K562 (cell line): ENCODE measurements around the gene SLC49A4. TPM values are rescaled to one million over a fixed set of nuclear protein-coding genes. Genes with fewer than 3 reads are reported as not detected.

Experiments
- ATAC-seq: fragments of 200-7000 bp; cut with Tn5 transposase; 3 replicates; pipeline ENCODE4 v1.9.1; 2020; ENCODE audit warnings: moderate library complexity
- BruUV-seq: library from RNA; stranded (reverse); fragments of 400-500 nt; replicated peaks from 2 replicates; lab custom pipeline; 2021; lab: Mats Ljungman, UMichigan
- CTCF ChIA-PET: fragments of 300-600 bp; formaldehyde crosslinking; extraction: SDS; loops from one replicate; lab custom pipeline; 2021; ENCODE audit warnings: low intra/inter-chr PET ratio; lab: Yijun Ruan, JAX
- POLR2A ChIA-PET: fragments of 300-600, 350-650 bp; sonication (Branson Sonifier 250); formaldehyde crosslinking; extraction: SDS; loops from one replicate; lab custom pipeline; 2021; ENCODE audit warnings: antibody characterized with exemption, inconsistent platforms; lab: Yijun Ruan, JAX
- DNase-seq, 4 experiments: peaks; one replicate each; pipeline versions ENCODE4 v3.0.0 to v3.0.0-alpha.2; 2011 to 2018; ENCODE audit warnings: low spot score in 3 of 4, mixed read lengths in 3 of 4; ENCODE audit errors: extremely low read depth in 1 of 4
- FAIRE-seq: peaks from 2 replicates; lab custom pipeline; 2011; peaks lifted over from hg19 to GRCh38; lab: Jason Lieb, UNC
- H2AFZ ChIP-seq: 2 replicates; pipeline ENCODE4 v1.6.0; 2011; ENCODE audit warnings: low read depth, low read length, control low read depth, inconsistent platforms
- H3K27ac ChIP-seq: fragments of 200-600 bp; 3 replicates; pipeline ENCODE4 v1.8.0; 2011; ENCODE audit warnings: low read depth, mild to moderate bottlenecking, control low read depth, inconsistent platforms, low read length, moderate library complexity, mixed read lengths; ENCODE audit errors: extremely low read depth
- H3K27me3 ChIP-seq, 2 experiments: fragments of 300-600 bp in 1 of 2; 2 replicates in 1 of 2; 3 replicates in 1 of 2; pipeline versions ENCODE4 v1.6.0 to v1.8.0; 2011; ENCODE audit warnings: inconsistent platforms in 2 of 2, low read length in 2 of 2, mild to moderate bottlenecking in 1 of 2, mixed read lengths in 1 of 2, moderate library complexity in 1 of 2; ENCODE audit not compliant: control insufficient read depth in 2 of 2, insufficient read depth in 2 of 2
- H3K36me3 ChIP-seq: fragments of 300-600 bp; 3 replicates; pipeline ENCODE4 v1.8.0; 2011; ENCODE audit warnings: mild to moderate bottlenecking, low read length, inconsistent platforms; ENCODE audit not compliant: control insufficient read depth, insufficient read depth
- H3K4me1 ChIP-seq, 2 experiments: fragments of 200-600 bp in 1 of 2; replicated peaks in 1 of 2; 2 replicates in 1 of 2; 3 replicates in 1 of 2; pipeline versions ENCODE4 v1.5.1 to v1.8.0; 2011; ENCODE audit warnings: inconsistent platforms in 2 of 2, low read length in 2 of 2, mild to moderate bottlenecking in 1 of 2, mixed read lengths in 1 of 2, moderate library complexity in 1 of 2; ENCODE audit not compliant: control insufficient read depth in 2 of 2, insufficient read depth in 2 of 2
- H3K4me2 ChIP-seq: 2 replicates; pipeline ENCODE4 v1.6.1; 2011; ENCODE audit warnings: low read length, control low read depth, inconsistent platforms, mixed read lengths; ENCODE audit not compliant: insufficient read depth
- H3K4me3 ChIP-seq: fragments of 200-600 bp; sonication (generic), shearing (Covaris generic); 2 replicates; pipeline ENCODE4 v1.5.1; 2016; ENCODE audit warnings: control low read depth, inconsistent platforms
- H3K79me2 ChIP-seq: fragments of 200-600 bp; 3 replicates; pipeline ENCODE4 v1.8.0; 2011; ENCODE audit warnings: low read length, inconsistent platforms; ENCODE audit not compliant: control insufficient read depth, insufficient read depth
- H3K9ac ChIP-seq, 2 experiments: 2 replicates each; pipeline versions ENCODE4 v1.6.0 to v1.6.1; 2011; ENCODE audit warnings: low read depth in 2 of 2, low read length in 2 of 2, control low read depth in 1 of 2, inconsistent platforms in 1 of 2, mild to moderate bottlenecking in 1 of 2, mixed read lengths in 1 of 2; ENCODE audit not compliant: insufficient read depth in 1 of 2
- H3K9me1 ChIP-seq: one replicate; pipeline ENCODE4 v1.6.0; 2011; ENCODE audit warnings: inconsistent platforms, mild to moderate bottlenecking, low read length, moderate library complexity; ENCODE audit not compliant: control insufficient read depth, insufficient read depth
- H3K9me3 ChIP-seq: replicated peaks from 2 replicates; pipeline ENCODE4 v1.5.1; 2011; ENCODE audit warnings: low read depth, low read length, inconsistent platforms; ENCODE audit not compliant: control insufficient read depth, insufficient read depth
- H4K20me1 ChIP-seq: replicated peaks from 2 replicates; pipeline ENCODE4 v1.6.1; 2011; ENCODE audit warnings: low read length, inconsistent platforms, mixed read lengths; ENCODE audit not compliant: control insufficient read depth, insufficient read depth
- CCAR2 ChIP-seq: fragments of 200-400 bp; formaldehyde crosslinking; IDR thresholded peaks from 2 replicates; pipeline ENCODE4 v1.6.1; 2017; ENCODE audit warnings: mild to moderate bottlenecking, low read depth, low read length
- ESRRB ChIP-seq: fragments of 250-450 bp; sonication (Bioruptor Pico); IDR thresholded peaks from 2 replicates; pipeline ENCODE4 v1.5.0; 2020; ENCODE audit warnings: mild to moderate bottlenecking, moderate library complexity, borderline replicate concordance
- NCOR1 ChIP-seq: fragments of 450-650 bp; IDR thresholded peaks from 2 replicates; pipeline ENCODE4 v1.6.1; 2016; ENCODE audit warnings: mild to moderate bottlenecking, moderate library complexity
- PHF21A ChIP-seq: fragments of 450-650 bp; IDR thresholded peaks from 2 replicates; pipeline ENCODE4 v1.6.1; 2017; ENCODE audit warnings: low read depth, borderline replicate concordance
- POLR2AphosphoS5 ChIP-seq: IDR thresholded peaks from 2 replicates; pipeline ENCODE4 v1.6.1; 2011; ENCODE audit warnings: mild to moderate bottlenecking, low read depth, low read length, moderate library complexity; ENCODE audit not compliant: control insufficient read depth, insufficient read depth
- ZNF12 ChIP-seq: sonication (generic); formaldehyde crosslinking; IDR thresholded peaks from 2 replicates; pipeline ENCODE4 v1.4.0; 2020; ENCODE audit warnings: mild to moderate bottlenecking, missing genetic modification reagents
- ZSCAN29 ChIP-seq: fragments of 450-650 bp; IDR thresholded peaks from 2 replicates; pipeline ENCODE4 v1.6.1; 2017
- in situ Hi-C: fragments of 300-500 bp; cut with MboI; formaldehyde crosslinking; loops from 4 replicates; pipeline ENCODE4 v1.15.0; 2018; ENCODE audit warnings: inconsistent platforms, mixed read lengths
- intact Hi-C: fragments of 100-400 bp; cut with micrococcal nuclease; formaldehyde crosslinking; loops from 2 replicates; pipeline ENCODE4 v1.14.2; 2022
- polyA plus RNA-seq, 8 experiments: library from polyadenylated mRNA; depleted of rRNA in 4 of 8; stranded (reverse) in 5 of 8; unstranded in 3 of 8; fragments of >200 nt; fragmentation: Nextera tagmentation in 2 of 8; fragmentation: Illumina TruSeq in 1 of 8; extraction: Ambion mirVana in 2 of 8; extraction: Trizol in 1 of 8; gene quantifications; 2 replicates each; pipeline versions ENCODE4 v1.2.1 to v1.2.3, GENCODE V29; 2011 to 2014; ENCODE audit warnings: inconsistent platforms in 1 of 8, missing spikeins in 1 of 8
- total RNA-seq, 7 experiments: library from RNA; depleted of rRNA in 6 of 7; stranded (reverse); fragments of >200 nt in 6 of 7; fragmentation: Illumina TruSeq in 2 of 7; extraction: Trizol in 2 of 7; gene quantifications; 2 replicates each; pipeline versions ENCODE4 v1.2.1 to v1.2.3, GENCODE V29; 2011 to 2021; ENCODE audit warnings: low replicate concordance in 1 of 7
- TF ChIP-seq, protein P1 (sequence below): sonication (generic); formaldehyde crosslinking; IDR thresholded peaks from 2 replicates; pipeline ENCODE4 v1.8.1; 2023; ENCODE audit warnings: missing genetic modification reagents, mild to moderate bottlenecking, borderline replicate concordance
- TF ChIP-seq, protein P2 (sequence below), 2 experiments: fragments of 450-650 bp; IDR thresholded peaks; 2 replicates each; pipeline ENCODE4 v1.6.1; 2016; ENCODE audit warnings: mild to moderate bottlenecking in 2 of 2, borderline replicate concordance in 1 of 2, low read depth in 1 of 2, moderate library complexity in 1 of 2
- TF ChIP-seq, protein P3 (sequence below): sonication (generic); formaldehyde crosslinking; IDR thresholded peaks from 2 replicates; pipeline ENCODE4 v1.9.0; 2022; ENCODE audit warnings: mild to moderate bottlenecking, missing genetic modification reagents

SLC49A4 gene
- total and polyA plus RNA-seq, 9 of the 15 experiments (the other 6 are each of a cell fraction or from before 2014, with no cell fraction given) = 0.15 to 1.3 (median 0.83) TPM

DNA sequence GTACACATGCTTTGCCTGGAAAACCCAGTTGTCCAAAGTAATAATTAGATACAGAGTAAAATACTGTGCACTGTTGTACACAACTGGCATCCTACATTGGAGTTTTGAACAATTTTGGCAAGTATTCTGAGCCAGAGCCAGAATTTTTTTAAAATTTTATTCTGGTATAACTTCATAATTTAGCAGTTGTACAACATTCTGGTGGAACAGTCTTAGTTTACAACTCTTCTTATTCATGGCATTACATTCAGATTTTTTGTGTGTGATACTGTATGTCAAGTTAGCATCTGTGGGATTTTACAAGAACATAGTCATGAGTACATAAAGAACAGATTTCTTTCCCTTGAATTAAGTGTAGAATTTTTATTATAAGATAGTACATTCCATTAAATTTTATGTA, 67.5 kb downstream of the SLC49A4 start:
- BruUV-seq = no TSS peak
- ATAC-seq (no peak), DNase-seq (no peak), FAIRE-seq (no peak)
- Histone ChIP-seq H4K20me1 (no peaks in the 10 kb centered on the region), H3K79me2 (no peaks in the 10 kb centered on the region), H3K27ac (no peak overlapping the region), H3K9ac (no peak overlapping the region), H3K9me3 (no peaks in the 10 kb centered on the region), H3K4me3 (no peak overlapping the region), H3K4me1 (no peaks in the 10 kb centered on the region), H3K36me3 (no peaks in the 10 kb centered on the region), H3K27me3 (no peaks in the 10 kb centered on the region), H2AFZ (no peak overlapping the region), H3K4me2 (no peak overlapping the region), H3K9me1 (no peaks in the 10 kb centered on the region)
- ChIA-PET CTCF (no interaction called here), POLR2A (no interaction called here)
- in situ Hi-C loops (no loop called here), intact Hi-C loops (no loop called here)
- TF ChIP-seq PHF21A = no peak
- TF ChIP-seq, protein P1, sequence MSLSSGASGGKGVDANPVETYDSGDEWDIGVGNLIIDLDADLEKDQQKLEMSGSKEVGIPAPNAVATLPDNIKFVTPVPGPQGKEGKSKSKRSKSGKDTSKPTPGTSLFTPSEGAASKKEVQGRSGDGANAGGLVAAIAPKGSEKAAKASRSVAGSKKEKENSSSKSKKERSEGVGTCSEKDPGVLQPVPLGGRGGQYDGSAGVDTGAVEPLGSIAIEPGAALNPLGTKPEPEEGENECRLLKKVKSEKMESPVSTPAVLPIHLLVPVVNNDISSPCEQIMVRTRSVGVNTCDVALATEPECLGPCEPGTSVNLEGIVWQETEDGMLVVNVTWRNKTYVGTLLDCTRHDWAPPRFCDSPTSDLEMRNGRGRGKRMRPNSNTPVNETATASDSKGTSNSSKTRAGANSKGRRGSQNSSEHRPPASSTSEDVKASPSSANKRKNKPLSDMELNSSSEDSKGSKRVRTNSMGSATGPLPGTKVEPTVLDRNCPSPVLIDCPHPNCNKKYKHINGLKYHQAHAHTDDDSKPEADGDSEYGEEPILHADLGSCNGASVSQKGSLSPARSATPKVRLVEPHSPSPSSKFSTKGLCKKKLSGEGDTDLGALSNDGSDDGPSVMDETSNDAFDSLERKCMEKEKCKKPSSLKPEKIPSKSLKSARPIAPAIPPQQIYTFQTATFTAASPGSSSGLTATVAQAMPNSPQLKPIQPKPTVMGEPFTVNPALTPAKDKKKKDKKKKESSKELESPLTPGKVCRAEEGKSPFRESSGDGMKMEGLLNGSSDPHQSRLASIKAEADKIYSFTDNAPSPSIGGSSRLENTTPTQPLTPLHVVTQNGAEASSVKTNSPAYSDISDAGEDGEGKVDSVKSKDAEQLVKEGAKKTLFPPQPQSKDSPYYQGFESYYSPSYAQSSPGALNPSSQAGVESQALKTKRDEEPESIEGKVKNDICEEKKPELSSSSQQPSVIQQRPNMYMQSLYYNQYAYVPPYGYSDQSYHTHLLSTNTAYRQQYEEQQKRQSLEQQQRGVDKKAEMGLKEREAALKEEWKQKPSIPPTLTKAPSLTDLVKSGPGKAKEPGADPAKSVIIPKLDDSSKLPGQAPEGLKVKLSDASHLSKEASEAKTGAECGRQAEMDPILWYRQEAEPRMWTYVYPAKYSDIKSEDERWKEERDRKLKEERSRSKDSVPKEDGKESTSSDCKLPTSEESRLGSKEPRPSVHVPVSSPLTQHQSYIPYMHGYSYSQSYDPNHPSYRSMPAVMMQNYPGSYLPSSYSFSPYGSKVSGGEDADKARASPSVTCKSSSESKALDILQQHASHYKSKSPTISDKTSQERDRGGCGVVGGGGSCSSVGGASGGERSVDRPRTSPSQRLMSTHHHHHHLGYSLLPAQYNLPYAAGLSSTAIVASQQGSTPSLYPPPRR (CRISPR knock-in tag) = no peak
- no peak for TF ChIP-seq CCAR2
- TF ChIP-seq ESRRB (CRISPR knock-in tag) = no peak
- no peak for TF ChIP-seq NCOR1
- TF ChIP-seq, protein P2, sequence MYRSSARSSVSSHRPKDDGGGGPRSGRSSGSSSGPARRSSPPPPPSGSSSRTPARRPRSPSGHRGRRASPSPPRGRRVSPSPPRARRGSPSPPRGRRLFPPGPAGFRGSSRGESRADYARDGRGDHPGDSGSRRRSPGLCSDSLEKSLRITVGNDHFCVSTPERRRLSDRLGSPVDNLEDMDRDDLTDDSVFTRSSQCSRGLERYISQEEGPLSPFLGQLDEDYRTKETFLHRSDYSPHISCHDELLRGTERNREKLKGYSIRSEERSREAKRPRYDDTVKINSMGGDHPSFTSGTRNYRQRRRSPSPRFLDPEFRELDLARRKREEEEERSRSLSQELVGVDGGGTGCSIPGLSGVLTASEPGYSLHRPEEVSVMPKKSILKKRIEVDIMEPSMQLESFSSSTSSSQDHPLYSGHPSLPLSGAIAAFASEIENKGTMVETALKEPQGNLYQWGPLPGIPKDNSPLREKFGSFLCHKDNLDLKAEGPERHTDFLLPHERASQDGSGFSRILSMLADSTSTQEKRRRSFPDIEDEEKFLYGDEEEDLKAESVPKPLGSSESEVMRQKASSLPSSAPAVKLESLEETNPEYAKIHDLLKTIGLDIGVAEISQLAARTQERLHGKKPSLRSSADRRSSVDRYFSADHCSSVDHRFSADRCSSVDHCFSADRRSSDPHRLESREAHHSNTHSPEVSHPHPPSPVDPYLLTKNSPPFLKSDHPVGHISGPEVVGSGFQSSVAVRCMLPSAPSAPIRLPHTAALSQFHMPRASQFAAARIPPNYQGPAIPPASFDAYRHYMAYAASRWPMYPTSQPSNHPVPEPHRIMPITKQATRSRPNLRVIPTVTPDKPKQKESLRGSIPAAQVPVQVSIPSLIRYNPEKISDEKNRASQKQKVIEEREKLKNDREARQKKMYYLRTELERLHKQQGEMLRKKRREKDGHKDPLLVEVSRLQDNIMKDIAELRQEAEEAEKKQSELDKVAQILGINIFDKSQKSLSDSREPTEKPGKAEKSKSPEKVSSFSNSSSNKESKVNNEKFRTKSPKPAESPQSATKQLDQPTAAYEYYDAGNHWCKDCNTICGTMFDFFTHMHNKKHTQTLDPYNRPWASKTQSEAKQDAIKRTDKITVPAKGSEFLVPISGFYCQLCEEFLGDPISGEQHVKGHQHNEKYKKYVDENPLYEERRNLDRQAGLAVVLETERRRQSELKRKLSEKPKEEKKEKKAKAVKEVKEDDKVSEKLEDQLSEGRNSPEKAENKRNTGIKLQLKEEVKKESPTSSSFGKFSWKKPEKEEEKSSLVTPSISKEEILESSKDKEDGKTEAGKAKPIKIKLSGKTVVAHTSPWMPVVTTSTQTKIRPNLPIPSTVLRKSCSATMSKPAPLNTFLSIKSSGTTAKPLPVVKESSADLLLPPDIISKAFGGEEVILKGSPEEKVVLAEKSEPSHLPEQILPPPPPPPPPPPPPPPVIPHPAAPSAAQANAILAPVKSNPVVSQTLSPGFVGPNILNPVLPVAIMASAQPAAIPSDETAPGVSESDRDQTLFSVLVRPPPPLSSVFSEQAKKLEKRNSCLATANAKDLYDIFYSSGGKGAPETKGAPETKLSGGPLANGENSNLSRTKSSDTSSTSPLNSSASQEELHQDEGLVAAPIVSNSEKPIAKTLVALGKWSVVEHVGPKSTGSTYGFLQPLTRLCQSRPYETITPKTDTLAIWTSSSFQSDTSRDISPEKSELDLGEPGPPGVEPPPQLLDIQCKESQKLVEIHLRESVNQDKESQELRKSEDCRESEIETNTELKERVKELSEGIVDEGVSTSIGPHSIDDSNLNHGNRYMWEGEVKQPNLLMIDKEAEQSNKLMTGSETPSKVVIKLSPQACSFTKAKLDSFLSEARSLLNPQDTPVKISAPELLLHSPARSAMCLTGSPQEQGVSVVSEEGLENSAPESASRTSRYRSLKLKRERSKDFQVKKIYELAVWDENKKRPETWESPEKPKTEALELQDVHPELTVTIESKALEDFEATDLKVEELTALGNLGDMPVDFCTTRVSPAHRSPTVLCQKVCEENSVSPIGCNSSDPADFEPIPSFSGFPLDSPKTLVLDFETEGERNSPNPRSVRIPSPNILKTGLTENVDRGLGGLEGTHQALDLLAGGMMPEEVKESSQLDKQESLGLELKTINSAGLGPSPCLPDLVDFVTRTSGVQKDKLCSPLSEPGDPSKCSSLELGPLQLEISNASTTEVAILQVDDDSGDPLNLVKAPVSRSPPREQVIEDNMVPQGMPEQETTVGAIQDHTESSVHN (IDR thresholded peaks at IDR 0.05; ENCODE audit: borderline replicate concordance in 1 of 2, low read depth in 1 of 2) = no peak
- TF ChIP-seq ZSCAN29 = no peak
- TF ChIP-seq, protein P3, sequence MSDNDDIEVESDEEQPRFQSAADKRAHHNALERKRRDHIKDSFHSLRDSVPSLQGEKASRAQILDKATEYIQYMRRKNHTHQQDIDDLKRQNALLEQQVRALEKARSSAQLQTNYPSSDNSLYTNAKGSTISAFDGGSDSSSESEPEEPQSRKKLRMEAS (CRISPR knock-in tag) = no peak
- TF ChIP-seq POLR2AphosphoS5 = no peak
- TF ChIP-seq ZNF12 (CRISPR knock-in tag) = no peak
